Hepatocyte (in vitro differentiated cells): ENCODE results near the gene SLX4. TPM values are rescaled to one million over a fixed set of nuclear protein-coding genes. Genes with fewer than 3 reads are reported as not detected.

Source experiments
- DNase-seq: peaks from one replicate; pipeline ENCODE4 v3.0.0-alpha.2; 2016; ENCODE audit warnings: low spot score
- H2AFZ ChIP-seq: fragments of 200-600 bp; sonication (generic); 2 replicates; pipeline ENCODE4 v1.6.0; 2016; ENCODE audit warnings: antibody characterized with exemption, mild to moderate bottlenecking
- H3K27ac ChIP-seq: fragments of 200-600 bp; sonication (generic); 2 replicates; pipeline ENCODE4 v1.5.1; 2016; ENCODE audit warnings: mild to moderate bottlenecking
- H3K27me3 ChIP-seq: fragments of 200-600 bp; sonication (generic); 2 replicates; pipeline ENCODE4 v1.6.1; 2016
- H3K36me3 ChIP-seq: fragments of 200-600 bp; sonication (generic); replicated peaks from 2 replicates; pipeline ENCODE4 v1.5.1; 2016; ENCODE audit warnings: low read depth; ENCODE audit not compliant: insufficient read depth
- H3K4me1 ChIP-seq: fragments of 200-600 bp; sonication (generic); 2 replicates; pipeline ENCODE4 v1.5.1; 2016; ENCODE audit warnings: mild to moderate bottlenecking, moderate library complexity; ENCODE audit not compliant: insufficient read depth
- H3K4me2 ChIP-seq: fragments of 200-600 bp; sonication (generic); 2 replicates; pipeline ENCODE4 v1.6.0; 2016
- H3K4me3 ChIP-seq: fragments of 200-600 bp; sonication (generic); 2 replicates; pipeline ENCODE4 v1.5.1; 2016; ENCODE audit warnings: mild to moderate bottlenecking
- H3K79me2 ChIP-seq: fragments of 200-600 bp; sonication (generic); 2 replicates; pipeline ENCODE4 v1.6.0; 2017; ENCODE audit warnings: mild to moderate bottlenecking
- H3K9me2 ChIP-seq: fragments of 200-600 bp; sonication (generic); replicated peaks from 2 replicates; pipeline ENCODE4 v1.6.0; 2017; ENCODE audit warnings: mild to moderate bottlenecking; ENCODE audit not compliant: insufficient read depth
- H3K9me3 ChIP-seq: fragments of 200-600 bp; sonication (generic); 2 replicates; pipeline ENCODE4 v1.5.1; 2016; ENCODE audit warnings: low read depth, mild to moderate bottlenecking
- H4K20me1 ChIP-seq: fragments of 200-600 bp; sonication (generic); 2 replicates; pipeline ENCODE4 v1.6.0; 2016; ENCODE audit warnings: mild to moderate bottlenecking; ENCODE audit not compliant: insufficient read depth, poor library complexity, severe bottlenecking
- EZH2 ChIP-seq: fragments of 200-600 bp; sonication (generic); IDR thresholded peaks from 2 replicates; pipeline ENCODE4 v1.6.1; 2016; ENCODE audit warnings: antibody characterized with exemption, mild to moderate bottlenecking, borderline replicate concordance
- EZH2phosphoT487 ChIP-seq: fragments of 200-600 bp; sonication (generic); IDR thresholded peaks from one replicate; pipeline ENCODE4 v1.6.1; 2018; ENCODE audit warnings: antibody characterized with exemption, mild to moderate bottlenecking, low read depth, moderate library complexity; ENCODE audit not compliant: unreplicated experiment, severe bottlenecking
- WGBS: methylation state at CpG from one replicate; pipeline ENCODE4 v1.1.6; 2016; ENCODE audit warnings: low lambda C conversion rate; ENCODE audit errors: missing lambda C conversion rate; 5-methylcytosine and 5-hydroxymethylcytosine counted together
- polyA plus RNA-seq: library from polyadenylated mRNA; unstranded; fragments of >200 nt; fragmentation: Nextera tagmentation; extraction: Ambion mirVana; gene quantifications from 2 replicates; pipeline ENCODE4 v1.2.1, GENCODE V29; 2016
- total RNA-seq: library from RNA; depleted of rRNA; stranded (reverse); fragments of >200 nt; gene quantifications from 2 replicates; pipeline ENCODE4 v1.2.3, GENCODE V29; 2014
- TF ChIP-seq, protein P1 (sequence below): fragments of 200-600 bp; sonication (generic); IDR thresholded peaks from 2 replicates; pipeline ENCODE4 v1.5.1; 2016; ENCODE audit warnings: antibody characterized with exemption, mild to moderate bottlenecking; ENCODE audit not compliant: poor library complexity

Gene SLX4
- total and polyA plus RNA-seq, 2 experiments from 2014 or later = 1.9 to 4.6 TPM

DNA sequence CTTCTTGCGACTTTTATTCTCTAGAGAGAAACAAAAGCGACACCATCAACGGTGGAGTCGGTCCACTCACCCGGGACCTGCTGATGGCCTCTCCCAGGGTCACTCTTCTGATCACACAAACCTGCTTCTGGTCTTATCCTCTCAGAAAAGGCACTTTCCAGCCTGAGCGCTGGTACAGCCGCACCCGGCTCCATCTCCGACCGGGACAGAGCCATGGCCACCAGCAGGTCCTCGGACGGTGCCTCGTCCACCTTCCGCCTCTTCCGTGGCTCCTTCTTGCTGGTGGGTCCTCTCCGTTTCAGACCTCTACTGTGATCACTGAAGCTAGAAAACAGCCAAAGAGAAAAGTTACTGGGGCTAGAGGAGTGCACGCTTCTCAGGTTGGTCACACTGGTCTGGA, 13.7 kb downstream of the SLX4 start:
- Histone ChIP-seq H3K9me2 (no peaks in the 10 kb centered on the region), H3K9me3 (peaks cover 5% of the 10 kb centered on the region), H3K27ac (no peak overlapping the region), H3K4me1 (no peaks in the 10 kb centered on the region), H3K4me2 (no peak overlapping the region), H3K27me3 (no peaks in the 10 kb centered on the region), H3K36me3 (no peaks in the 10 kb centered on the region), H2AFZ (no peak overlapping the region), H4K20me1 (no peaks in the 10 kb centered on the region), H3K79me2 (no peaks in the 10 kb centered on the region), H3K4me3 (no peak overlapping the region)
- 96% methylated on average over 17 of the region's 17 CpGs for WGBS
- DNase-seq = no peak
- TF ChIP-seq EZH2phosphoT487 = no peak
- TF ChIP-seq EZH2 = no peak
- TF ChIP-seq, protein P1, sequence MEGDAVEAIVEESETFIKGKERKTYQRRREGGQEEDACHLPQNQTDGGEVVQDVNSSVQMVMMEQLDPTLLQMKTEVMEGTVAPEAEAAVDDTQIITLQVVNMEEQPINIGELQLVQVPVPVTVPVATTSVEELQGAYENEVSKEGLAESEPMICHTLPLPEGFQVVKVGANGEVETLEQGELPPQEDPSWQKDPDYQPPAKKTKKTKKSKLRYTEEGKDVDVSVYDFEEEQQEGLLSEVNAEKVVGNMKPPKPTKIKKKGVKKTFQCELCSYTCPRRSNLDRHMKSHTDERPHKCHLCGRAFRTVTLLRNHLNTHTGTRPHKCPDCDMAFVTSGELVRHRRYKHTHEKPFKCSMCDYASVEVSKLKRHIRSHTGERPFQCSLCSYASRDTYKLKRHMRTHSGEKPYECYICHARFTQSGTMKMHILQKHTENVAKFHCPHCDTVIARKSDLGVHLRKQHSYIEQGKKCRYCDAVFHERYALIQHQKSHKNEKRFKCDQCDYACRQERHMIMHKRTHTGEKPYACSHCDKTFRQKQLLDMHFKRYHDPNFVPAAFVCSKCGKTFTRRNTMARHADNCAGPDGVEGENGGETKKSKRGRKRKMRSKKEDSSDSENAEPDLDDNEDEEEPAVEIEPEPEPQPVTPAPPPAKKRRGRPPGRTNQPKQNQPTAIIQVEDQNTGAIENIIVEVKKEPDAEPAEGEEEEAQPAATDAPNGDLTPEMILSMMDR = no peak

DNA sequence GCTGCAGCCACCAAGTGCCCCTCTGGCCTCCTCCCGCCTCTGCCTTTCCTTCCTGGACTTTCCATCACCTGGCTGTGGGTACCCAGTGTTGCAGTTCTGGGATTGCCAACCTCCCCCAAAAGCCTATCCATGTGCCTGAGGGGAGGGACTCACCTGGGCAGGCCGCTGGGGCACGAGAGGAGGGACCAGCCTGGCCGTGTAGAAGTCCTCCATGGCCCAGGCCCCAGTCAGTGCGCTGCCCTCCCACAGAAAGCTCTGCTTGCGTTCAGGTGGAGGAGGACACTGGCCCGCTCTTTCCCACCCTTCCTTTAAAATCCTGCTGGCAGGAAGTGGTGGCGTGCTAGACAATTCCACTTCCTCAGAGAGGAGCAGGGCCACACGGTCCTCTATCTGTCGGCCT, 14.2 kb downstream of the SLX4 start:
- WGBS = 93% methylated on average over 9 of the region's 10 CpGs
- Histone ChIP-seq H3K27me3 (no peaks in the 10 kb centered on the region), H3K36me3 (no peaks in the 10 kb centered on the region), H3K27ac (no peak overlapping the region), H3K9me2 (no peaks in the 10 kb centered on the region), H2AFZ (no peak overlapping the region), H3K4me3 (no peak overlapping the region), H3K4me1 (no peaks in the 10 kb centered on the region), H4K20me1 (no peaks in the 10 kb centered on the region), H3K9me3 (peaks cover 5% of the 10 kb centered on the region), H3K4me2 (no peak overlapping the region), H3K79me2 (no peaks in the 10 kb centered on the region)
- no peak for DNase-seq
- TF ChIP-seq EZH2 = no peak
- TF ChIP-seq EZH2phosphoT487 = no peak
- TF ChIP-seq, protein P1 = no peak

DNA sequence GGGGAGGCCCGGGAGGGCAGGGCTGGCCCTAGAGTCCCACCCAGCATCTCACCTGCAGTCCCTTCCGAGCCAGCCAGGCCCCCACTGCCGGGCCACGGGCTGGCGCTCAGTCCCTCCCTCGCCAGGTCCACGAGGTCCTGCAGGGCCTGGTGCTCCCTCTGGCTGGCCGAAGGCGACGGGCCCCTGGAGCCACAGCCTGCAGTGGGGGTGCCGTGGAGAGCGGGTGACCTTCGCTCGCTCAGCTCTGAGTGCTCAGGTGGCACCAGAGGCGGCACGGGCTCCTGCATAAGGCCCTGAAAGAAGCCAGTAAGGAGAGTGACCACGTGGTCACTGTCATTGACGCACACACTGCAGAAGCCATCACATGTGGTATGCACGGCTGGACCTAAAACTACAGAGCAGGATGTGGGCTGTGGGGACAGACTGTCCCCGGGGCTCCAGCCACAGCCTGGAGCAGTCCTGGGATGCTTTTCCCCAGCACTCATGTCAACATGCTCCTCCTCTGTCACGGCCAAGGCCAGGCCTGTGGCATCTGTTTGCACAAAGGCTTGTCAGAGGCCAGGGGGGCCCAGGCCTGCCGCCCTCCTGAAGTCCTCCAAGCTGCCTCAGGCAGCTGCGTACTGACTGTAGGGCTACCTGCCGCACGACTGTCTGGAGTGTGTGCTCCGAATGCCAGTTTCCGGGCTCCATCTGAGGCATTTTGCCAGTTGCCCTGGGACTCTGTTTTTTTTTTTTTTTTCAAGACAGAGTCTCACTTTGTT, 15.1 kb downstream of the SLX4 start:
- Histone ChIP-seq H3K27me3 (no peaks in the 10 kb centered on the region), H2AFZ (no peak overlapping the region), H3K27ac (no peak overlapping the region), H3K4me2 (no peak overlapping the region), H4K20me1 (no peaks in the 10 kb centered on the region), H3K9me3 (peaks cover 5% of the 10 kb centered on the region), H3K4me1 (no peaks in the 10 kb centered on the region), H3K4me3 (no peak overlapping the region), H3K9me2 (no peaks in the 10 kb centered on the region), H3K36me3 (no peaks in the 10 kb centered on the region), H3K79me2 (no peaks in the 10 kb centered on the region)
- TF ChIP-seq EZH2phosphoT487 (no peak), EZH2 (no peak)
- TF ChIP-seq, protein P1 = no peak
- 91% methylated on average over 20 of the region's 27 CpGs for WGBS
- DNase-seq = no peak
